Neuronal stem cell (in vitro differentiated cells): ENCODE results near the gene NUMBL.
A peak's percentile ranks its signal among the peaks of the same experiment; 100 is the strongest.

Experiments
- DNase-seq: peaks from one replicate; pipeline ENCODE4 v3.0.0-alpha.2; 2013; ENCODE audit warnings: low spot score
- H2AFZ ChIP-seq: one replicate; pipeline ENCODE4 v1.6.1; 2013; ENCODE audit warnings: mild to moderate bottlenecking, low read length, inconsistent platforms
- H2AK5ac ChIP-seq: 2 replicates; pipeline ENCODE4 v1.6.1; 2013; ENCODE audit warnings: low read depth, mild to moderate bottlenecking, inconsistent platforms, low read length, moderate library complexity, mixed read lengths
- H2BK120ac ChIP-seq: 2 replicates; pipeline ENCODE4 v1.6.1; 2013; ENCODE audit warnings: low read depth, mild to moderate bottlenecking, inconsistent platforms, low read length, moderate library complexity, mixed read lengths
- H2BK12ac ChIP-seq: one replicate; pipeline ENCODE4 v1.6.1; 2013; ENCODE audit warnings: low read length, inconsistent platforms
- H2BK15ac ChIP-seq: 2 replicates; pipeline ENCODE4 v1.6.1; 2013; ENCODE audit warnings: mild to moderate bottlenecking, low read length, inconsistent platforms, mixed read lengths
- H2BK5ac ChIP-seq: one replicate; pipeline ENCODE4 v1.6.1; 2013; ENCODE audit warnings: inconsistent platforms, mild to moderate bottlenecking, low read length, moderate library complexity
- H3K14ac ChIP-seq: one replicate; pipeline ENCODE4 v1.6.1; 2013; ENCODE audit warnings: low read length, inconsistent platforms
- H3K18ac ChIP-seq: 2 replicates; pipeline ENCODE4 v1.6.1; 2013; ENCODE audit warnings: low read length, inconsistent platforms
- H3K23ac ChIP-seq: 2 replicates; pipeline ENCODE4 v1.6.1; 2013; ENCODE audit warnings: low read depth, mild to moderate bottlenecking, mixed read lengths, low read length, inconsistent platforms; ENCODE audit not compliant: poor library complexity
- H3K27ac ChIP-seq: replicated peaks from 3 replicates; pipeline ENCODE4 v1.5.1; 2013; ENCODE audit warnings: low read length, inconsistent platforms
- H3K27me3 ChIP-seq, 3 experiments: 2 replicates each; pipeline ENCODE4 v1.6.1; 2013; ENCODE audit warnings: low read length in 3 of 3, mild to moderate bottlenecking in 2 of 3, inconsistent platforms in 1 of 3, low read depth in 1 of 3, mixed read lengths in 1 of 3, moderate library complexity in 1 of 3; ENCODE audit not compliant: control insufficient read depth in 3 of 3, insufficient read depth in 3 of 3
- H3K36me3 ChIP-seq, 2 donors: replicated peaks in 1 of 2; 2 replicates each; pipeline ENCODE4 v1.6.1; 2013; ENCODE audit warnings: low read length in 2 of 2; ENCODE audit not compliant: control insufficient read depth in 2 of 2, insufficient read depth in 2 of 2
- H3K4ac ChIP-seq: 2 replicates; pipeline ENCODE4 v1.6.1; 2013; ENCODE audit warnings: inconsistent platforms, mild to moderate bottlenecking, low read length, moderate library complexity
- H3K4me1 ChIP-seq, 2 donors: 1 replicate in 1 of 2; 2 replicates in 1 of 2; pipeline ENCODE4 v1.6.1; 2013; ENCODE audit warnings: low read length in 2 of 2, low read depth in 1 of 2; ENCODE audit not compliant: control insufficient read depth in 2 of 2, insufficient read depth in 1 of 2
- H3K4me2 ChIP-seq: one replicate; pipeline ENCODE4 v1.6.1; 2013; ENCODE audit warnings: mild to moderate bottlenecking, low read length, inconsistent platforms; ENCODE audit not compliant: insufficient read depth, poor library complexity, severe bottlenecking
- H3K4me3 ChIP-seq, 2 donors: 2 replicates each; pipeline ENCODE4 v1.5.1; 2013; ENCODE audit warnings: low read length in 2 of 2, mild to moderate bottlenecking in 2 of 2, inconsistent platforms in 1 of 2, moderate library complexity in 1 of 2
- H3K79me1 ChIP-seq: one replicate; pipeline ENCODE4 v1.6.1; 2013; ENCODE audit warnings: low read depth, mild to moderate bottlenecking, inconsistent platforms, low read length, moderate library complexity
- H3K9ac ChIP-seq: one replicate; pipeline ENCODE4 v1.6.1; 2013; ENCODE audit warnings: mild to moderate bottlenecking, low read depth, low read length, inconsistent platforms; ENCODE audit not compliant: poor library complexity
- H3K9me3 ChIP-seq, 2 donors: replicated peaks in 1 of 2; 2 replicates each; pipeline versions ENCODE3 to v1.6.1; 2013; ENCODE audit warnings: low read length in 2 of 2, mild to moderate bottlenecking in 2 of 2, inconsistent platforms in 1 of 2, low read depth in 1 of 2, mixed read lengths in 1 of 2, moderate library complexity in 1 of 2; ENCODE audit not compliant: control insufficient read depth in 2 of 2, insufficient read depth in 1 of 2
- H4K8ac ChIP-seq: one replicate; pipeline ENCODE4 v1.6.1; 2013; ENCODE audit warnings: low read depth, mild to moderate bottlenecking, inconsistent platforms, low read length, moderate library complexity
- H4K91ac ChIP-seq: one replicate; pipeline ENCODE4 v1.6.1; 2013; ENCODE audit warnings: low read length, low read depth, mild to moderate bottlenecking, inconsistent platforms; ENCODE audit not compliant: poor library complexity
- WGBS, 2 donors: extraction: QIAGEN DNeasy Blood & Tissue Kit; methylation state at CpG; one replicate each; pipeline ENCODE4 v1.1.7; 2013; ENCODE audit warnings: missing lambda C conversion rate in 2 of 2, mixed read lengths in 1 of 2; ENCODE audit not compliant: insufficient read length in 2 of 2, insufficient replicate concordance in 1 of 2; ENCODE audit errors: extremely low coverage in 2 of 2; 5-methylcytosine and 5-hydroxymethylcytosine counted together

The NUMBL gene

GRCh38 chr19:40697007-40697406, 6.6 kb upstream of the NUMBL start:
- H3K9ac ChIP-seq = no peak overlapping the region
- no peaks in the 10 kb centered on the region for H3K79me1 ChIP-seq
- H3K9me3 ChIP-seq = no peaks in the 10 kb centered on the region
- H4K8ac ChIP-seq = no peak overlapping the region
- H3K4ac ChIP-seq = no peak overlapping the region
- no peak overlapping the region for H2BK5ac ChIP-seq
- no peak overlapping the region for H2AK5ac ChIP-seq
- H2BK15ac ChIP-seq = no peak overlapping the region
- H3K18ac ChIP-seq = no peak overlapping the region
- H3K23ac ChIP-seq = no peak overlapping the region
- no peak overlapping the region for H3K4me2 ChIP-seq
- peaks cover 44 to 75% of the 10 kb centered on the region in 2 donors for H3K36me3 ChIP-seq
- no peak overlapping the region for H4K91ac ChIP-seq
- no peak overlapping the region for H3K27ac ChIP-seq
- DNase-seq = no peak
- H3K14ac ChIP-seq = no peak overlapping the region
- H3K27me3 ChIP-seq = no peaks in the 10 kb centered on the region
- H2BK12ac ChIP-seq = no peak overlapping the region
- no peak overlapping the region for H3K4me3 ChIP-seq
- no CpG with 5 or more reads among the region's 6 CpGs for WGBS, 2 donors
- no peaks in the 10 kb centered on the region for H3K4me1 ChIP-seq
- H2BK120ac ChIP-seq = no peak overlapping the region
- no peak overlapping the region for H2AFZ ChIP-seq

- Histone ChIP-seq H3K4me2 (no peak overlapping the region), H2BK15ac (no peak overlapping the region), H2BK120ac (no peak overlapping the region), H2BK12ac (no peak overlapping the region), H3K27me3 (no peaks in the 10 kb centered on the region), H3K4me3 (no peak overlapping the region), H3K36me3 (peaks cover 37 to 71% of the 10 kb centered on the region in 2 donors), H3K14ac (no peak overlapping the region), H3K79me1 (no peaks in the 10 kb centered on the region), H3K23ac (no peak overlapping the region), H4K8ac (no peak overlapping the region), H2BK5ac (no peak overlapping the region), H3K4ac (no peak overlapping the region), H2AFZ (no peak overlapping the region), H4K91ac (no peak overlapping the region), H3K18ac (no peak overlapping the region), H3K9ac (no peak overlapping the region), H2AK5ac (no peak overlapping the region), H3K9me3 (no peaks in the 10 kb centered on the region), H3K27ac (no peak overlapping the region), H3K4me1 (peaks cover 4 to 7% of the 10 kb centered on the region in 2 donors)
- WGBS, 2 donors = no CpG with 5 or more reads among the region's 5 CpGs
- no peak for DNase-seq
These were observed 5.4 kb upstream of the NUMBL start for GRCh38 chr19:40695881-40696280.

- H3K36me3 ChIP-seq = peaks cover 25 to 54% of the 10 kb centered on the region in 2 donors
- H3K27me3 ChIP-seq = no peaks in the 10 kb centered on the region
- no peak for DNase-seq
- no peak overlapping the region for H3K18ac ChIP-seq
- peaks cover 16 to 20% of the 10 kb centered on the region in 2 donors for H3K4me1 ChIP-seq
- no peak overlapping the region for H3K4me3 ChIP-seq
- H4K91ac ChIP-seq = no peak overlapping the region
- H3K14ac ChIP-seq = no peak overlapping the region
- no peak overlapping the region for H2AFZ ChIP-seq
- peak overlapping the region; percentile 20 for H3K23ac ChIP-seq
- no peak overlapping the region for H2BK5ac ChIP-seq
- no peak overlapping the region for H3K4me2 ChIP-seq
- WGBS, 2 donors = no CpG with 5 or more reads among the region's 4 CpGs
- H4K8ac ChIP-seq = no peak overlapping the region
- H3K9ac ChIP-seq = no peak overlapping the region
- no peak overlapping the region for H2BK12ac ChIP-seq
- peaks cover 8% of the 10 kb centered on the region for H3K79me1 ChIP-seq
- H3K27ac ChIP-seq = no peak overlapping the region
- no peak overlapping the region for H3K4ac ChIP-seq
- H3K9me3 ChIP-seq = no peaks in the 10 kb centered on the region
- H2AK5ac ChIP-seq = no peak overlapping the region
- H2BK15ac ChIP-seq = no peak overlapping the region
- no peak overlapping the region for H2BK120ac ChIP-seq
These were observed 3.4 kb upstream of the NUMBL start for GRCh38 chr19:40693896-40694295.

GRCh38 chr19:40693150-40693788, 2.8 kb upstream of the NUMBL start:
- Histone ChIP-seq H3K27me3 (no peaks in the 10 kb centered on the region), H4K91ac (no peak overlapping the region), H3K4me3 (no peak overlapping the region), H2BK15ac (no peak overlapping the region), H3K14ac (no peak overlapping the region), H3K79me1 (peaks cover 8% of the 10 kb centered on the region), H3K4me2 (no peak overlapping the region), H2AFZ (no peak overlapping the region), H3K4me1 (peaks cover 20 to 22% of the 10 kb centered on the region in 2 donors), H2BK120ac (no peak overlapping the region), H4K8ac (no peak overlapping the region), H3K9ac (no peak overlapping the region), H2BK12ac (no peak overlapping the region), H3K9me3 (no peaks in the 10 kb centered on the region), H2BK5ac (no peak overlapping the region), H3K27ac (no peak overlapping the region), H3K18ac (no peak overlapping the region), H3K23ac (no peak overlapping the region), H3K36me3 (peaks cover 23 to 48% of the 10 kb centered on the region in 2 donors), H3K4ac (no peak overlapping the region), H2AK5ac (no peak overlapping the region)
- no CpG with 5 or more reads among the region's 11 CpGs for WGBS, 2 donors
- no peak for DNase-seq
